Measurements from ENCODE around the gene TMEM150A.
"Not testable (repeated sequence)": the region's sequence is repeated elsewhere in the genome, so short reads cannot be mapped to it uniquely, and the experiment has no call there.

TMEM150A gene

DNA sequence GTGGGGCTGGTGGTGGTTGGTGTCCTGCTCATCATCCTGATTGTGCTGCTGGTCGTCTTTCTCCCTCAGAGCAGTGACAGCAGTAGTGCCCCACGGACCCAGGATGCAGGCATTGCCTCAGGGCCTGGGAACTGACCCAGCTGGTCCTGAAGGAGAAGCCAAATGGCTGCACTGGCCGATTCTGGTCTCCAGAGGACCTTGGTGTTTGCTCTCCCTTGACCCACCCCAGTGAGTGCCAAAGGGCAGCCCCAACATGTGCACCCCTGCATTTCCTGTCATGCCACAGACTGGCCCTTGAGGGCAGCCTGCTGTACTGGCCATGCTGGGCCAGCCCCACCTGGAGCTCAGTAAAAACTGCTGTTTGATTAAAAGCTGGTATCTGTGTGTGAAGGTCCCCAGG, 9.5 kb downstream of the TMEM150A start:
- DNase-seq (ENCODE audit: low read depth) = no peak

DNA sequence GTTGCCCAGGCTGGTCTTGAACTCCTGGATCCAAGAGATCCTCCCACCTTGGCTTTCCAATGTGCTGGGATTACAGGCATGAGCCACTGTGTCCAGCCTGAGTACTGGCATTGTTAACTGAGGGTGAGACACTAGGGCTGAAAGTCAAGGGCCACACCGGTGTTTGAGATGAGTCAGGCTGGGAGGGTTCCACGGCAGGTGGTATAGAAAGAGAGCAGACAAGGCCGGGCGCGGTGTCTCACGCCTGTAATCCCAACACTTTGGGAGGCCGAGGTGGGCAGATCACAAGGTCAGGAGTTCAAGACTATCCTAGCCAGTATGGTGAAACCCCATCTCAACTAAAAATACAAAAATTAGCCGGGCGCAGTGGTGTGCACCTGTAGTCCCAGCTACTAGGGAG, 10.2 kb downstream of the TMEM150A start:
- DNase-seq (ENCODE audit: low read depth) = not testable (repeated sequence)

DNA sequence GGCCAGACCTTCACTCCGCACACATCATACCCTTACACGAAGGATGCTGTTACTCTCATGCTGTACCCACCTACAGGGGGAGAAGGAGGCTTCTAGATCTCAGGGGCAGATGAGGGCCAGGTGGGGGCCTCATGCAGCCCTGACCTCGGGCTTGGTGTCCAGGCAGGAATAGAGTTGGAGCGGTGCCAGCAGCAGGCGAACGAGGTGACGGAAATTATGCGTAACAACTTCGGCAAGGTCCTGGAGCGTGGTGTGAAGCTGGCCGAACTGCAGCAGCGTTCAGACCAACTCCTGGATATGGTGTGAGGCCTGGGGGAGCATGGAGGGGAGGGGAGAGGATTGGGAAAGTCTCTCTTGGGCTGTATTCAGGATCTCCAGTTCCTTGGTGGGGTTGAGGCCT, 10.9 kb downstream of the TMEM150A start:
- DNase-seq (ENCODE audit: low read depth) = no peak

DNA sequence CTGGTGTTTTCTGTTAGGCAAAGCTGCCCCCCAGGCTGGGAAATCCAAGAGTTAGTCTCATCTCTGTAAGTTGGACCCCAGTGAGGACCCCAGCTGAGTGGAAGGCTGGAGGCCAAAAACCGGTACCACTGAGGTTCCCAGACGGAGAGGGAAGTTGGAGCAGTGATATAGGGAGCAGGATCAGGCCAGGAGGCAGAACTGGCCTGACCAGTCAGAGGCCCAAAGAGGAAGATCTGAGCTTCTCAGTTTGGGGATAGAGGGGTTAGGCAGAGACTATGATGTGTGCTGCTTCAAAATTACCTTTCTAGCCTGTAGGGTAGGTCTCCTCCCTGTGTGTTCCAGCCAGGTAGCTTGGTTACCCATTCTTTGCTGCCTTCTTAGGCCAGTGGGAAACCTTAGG, 11.5 kb downstream of the TMEM150A start:
- DNase-seq (ENCODE audit: low read depth) = no peak

DNA sequence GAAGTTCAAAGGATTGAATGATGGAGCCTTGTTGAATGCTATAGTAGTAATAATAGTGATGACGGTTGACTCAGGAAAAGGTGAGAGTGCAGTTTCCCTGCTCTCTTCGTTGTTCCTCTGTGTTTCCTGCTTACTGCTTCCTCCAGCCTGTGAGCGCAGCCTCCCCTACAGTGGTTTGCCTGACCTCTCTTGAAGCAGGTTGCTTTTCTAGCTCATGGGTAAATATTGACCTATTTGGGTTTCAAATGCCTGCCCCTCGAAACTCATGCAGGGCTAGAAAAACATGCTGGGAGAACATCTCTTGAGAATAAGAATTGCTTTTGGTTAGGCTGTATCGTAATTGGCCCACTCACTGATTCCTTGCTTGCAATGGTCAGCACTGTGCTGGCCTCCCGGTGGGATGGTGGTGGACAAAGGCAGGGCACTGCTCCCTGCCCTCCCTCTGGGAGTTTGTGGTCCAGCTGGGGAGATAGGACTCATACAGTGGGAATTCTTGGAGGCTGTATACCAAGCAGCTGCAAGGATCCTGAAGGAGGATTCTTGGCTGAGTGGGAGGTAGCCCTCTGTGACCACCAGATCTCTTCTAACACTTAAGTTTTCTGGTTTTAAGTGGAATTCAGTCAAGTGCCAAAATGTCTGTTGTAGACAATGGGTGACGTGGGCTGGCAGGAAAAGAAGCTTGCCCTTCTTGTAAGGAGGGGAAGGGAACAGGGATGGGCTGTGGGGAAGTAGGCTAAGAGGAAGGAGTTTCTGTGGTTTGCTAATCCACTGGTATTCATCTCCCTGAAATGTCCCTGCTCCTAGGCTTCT, 12.3 kb downstream of the TMEM150A start:
- DNase-seq (ENCODE audit: low read depth) = no peak

DNA sequence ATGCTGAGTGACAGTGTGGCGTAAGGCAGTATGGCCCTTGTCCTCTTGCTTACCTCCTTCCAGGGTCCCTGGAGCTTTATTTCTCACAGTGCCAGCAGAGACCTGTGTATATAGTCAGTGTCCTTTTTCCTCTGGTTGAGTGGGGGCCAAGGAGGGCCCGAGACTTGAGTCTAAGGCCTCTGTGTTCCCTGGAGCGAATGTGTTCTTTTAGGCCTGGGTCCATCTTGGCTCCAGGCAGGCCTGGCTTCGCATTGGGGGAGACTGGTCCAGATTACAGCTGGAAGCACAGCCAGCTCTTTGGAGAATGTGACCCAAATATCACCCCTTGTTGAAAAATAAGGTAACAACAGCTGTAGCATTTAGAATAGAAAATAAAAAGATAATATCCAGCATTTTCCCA, 13.3 kb downstream of the TMEM150A start:
- DNase-seq (ENCODE audit: low read depth) = no peak

DNA sequence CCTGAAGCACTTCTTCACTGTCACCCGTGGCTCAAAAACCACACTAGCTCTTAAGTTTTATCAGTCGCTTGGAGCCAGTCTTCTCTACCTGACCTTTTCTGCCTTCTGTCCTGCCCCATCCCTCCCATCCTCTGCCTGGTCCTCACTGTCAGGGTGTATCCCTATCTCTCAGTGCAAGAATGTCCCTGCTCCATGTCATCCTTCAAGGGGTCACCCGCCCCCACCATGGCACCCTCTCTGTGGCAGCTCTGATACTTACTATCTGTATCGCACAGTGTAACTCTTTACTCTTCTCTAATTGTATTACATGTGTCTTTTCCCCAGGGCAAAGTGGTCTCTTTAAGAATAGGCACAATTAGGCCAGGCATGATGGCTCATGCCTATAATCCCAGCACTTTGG, 13.9 kb downstream of the TMEM150A start:
- DNase-seq (ENCODE audit: low read depth) = no peak

DNA sequence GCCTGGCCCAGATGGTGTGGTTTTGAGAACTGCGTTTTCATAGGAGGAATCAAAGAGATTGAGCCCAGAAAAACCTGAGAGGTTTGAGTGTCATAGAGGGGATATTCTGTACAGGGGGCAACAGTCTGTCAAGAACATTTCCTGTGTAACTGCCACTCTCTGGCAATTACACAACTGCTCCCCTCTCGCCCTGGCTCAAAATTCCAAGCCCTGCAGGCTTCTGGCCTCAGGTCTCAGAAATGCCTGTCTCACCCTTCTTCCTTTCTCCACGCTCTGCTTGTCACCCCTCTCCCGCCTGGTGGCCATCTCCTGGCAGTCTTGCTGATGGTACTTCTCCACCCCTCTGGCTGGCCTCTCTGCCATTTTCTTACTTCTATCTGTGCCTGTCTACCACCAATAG, 14.3 kb downstream of the TMEM150A start:
- no peak for DNase-seq (ENCODE audit: low read depth)

DNA sequence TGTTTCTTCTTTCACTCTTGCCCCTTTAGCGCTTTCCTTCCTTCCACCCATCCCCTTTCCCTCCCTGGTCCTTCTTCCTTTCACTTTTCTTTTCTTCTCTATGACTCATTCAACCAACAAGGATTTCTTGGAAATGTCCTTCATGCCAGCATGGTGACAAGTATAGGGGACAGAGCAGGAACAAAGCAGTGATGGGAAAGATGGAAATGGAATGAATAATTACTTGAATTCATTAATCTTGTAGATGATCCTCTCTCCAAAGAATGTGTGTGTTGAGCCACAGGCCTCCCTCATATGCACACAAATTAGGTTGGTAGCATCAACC, 16.8 kb downstream of the TMEM150A start:
- no peak for DNase-seq (ENCODE audit: low read depth)

DNA sequence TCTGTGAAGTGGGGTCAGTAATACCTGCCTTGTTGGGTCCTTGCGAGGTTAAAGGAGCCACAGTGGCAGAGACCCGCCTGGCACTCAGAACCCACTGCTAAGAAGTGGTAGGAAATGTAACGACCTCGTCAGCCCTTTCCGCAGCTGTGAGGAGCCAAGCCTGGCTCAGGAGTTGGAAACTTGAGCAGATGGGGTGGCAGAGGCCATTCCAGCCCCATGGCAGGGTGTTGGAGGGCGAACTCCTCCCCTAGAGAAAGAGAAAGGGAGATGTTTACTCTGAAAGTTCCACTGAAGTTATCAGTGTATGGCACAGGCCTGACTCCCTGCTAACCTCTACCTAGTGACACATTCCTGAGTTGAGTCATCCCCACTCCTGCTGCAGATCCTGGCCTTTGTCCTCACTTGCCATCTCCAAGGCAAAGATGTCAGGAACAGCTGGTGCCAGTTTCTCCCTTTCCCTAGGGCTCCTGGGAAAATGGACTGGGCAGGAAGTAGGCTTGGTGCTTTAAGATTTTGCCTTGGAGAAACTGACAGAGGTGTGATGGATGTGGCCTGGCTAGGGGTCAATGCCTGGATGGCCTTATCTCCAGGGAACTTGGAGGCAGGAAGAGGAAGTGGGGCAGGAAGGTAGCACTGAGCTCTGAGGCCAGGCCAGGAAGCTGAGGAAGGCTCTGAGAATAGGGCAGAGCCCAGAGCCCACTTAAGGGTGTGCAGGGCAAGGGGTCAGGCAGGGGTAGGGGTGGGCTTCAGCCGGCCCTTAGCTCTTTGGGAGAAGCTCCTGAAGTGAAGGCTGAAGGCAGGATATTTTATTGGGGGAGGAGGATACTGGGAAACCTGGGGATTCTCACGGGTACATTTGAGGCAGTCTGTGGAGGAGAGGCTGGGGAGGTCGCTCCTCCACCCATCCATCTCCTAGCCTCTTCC, 17.4 kb downstream of the TMEM150A start:
- peak; percentile 9 for DNase-seq (ENCODE audit: low read depth)

DNA sequence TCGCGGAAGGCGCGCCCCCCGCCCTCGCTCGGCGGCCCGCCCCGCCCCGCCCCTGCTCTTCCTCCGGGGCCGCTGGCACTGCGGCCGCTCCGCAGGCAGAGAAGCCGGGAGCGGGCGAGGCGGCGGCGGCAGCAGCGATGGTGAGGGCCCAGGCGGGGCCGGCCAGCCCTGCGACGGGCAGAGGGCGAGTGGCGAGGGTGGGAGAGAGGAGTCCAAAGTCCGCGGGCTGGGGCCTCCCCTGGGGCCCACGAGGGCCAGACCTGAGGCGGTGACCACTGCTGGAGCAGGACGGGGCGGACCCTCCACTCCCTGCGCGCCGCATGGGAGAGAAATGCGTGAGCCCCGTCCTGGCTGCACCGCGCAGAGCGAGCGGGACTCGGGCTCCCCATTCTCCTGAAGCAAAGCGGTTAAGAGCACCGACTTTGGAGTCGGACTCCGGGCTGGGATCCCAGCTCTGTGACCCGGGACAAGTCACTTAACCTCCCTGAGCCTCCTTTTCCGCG, 18.1 kb downstream of the TMEM150A start, which contains the start of gene VAMP5:
Gene VAMP5, plus strand, starts transcription at position 78 of the 503 bp plus-strand sequence. Its CDS starts 60 bp downstream, at position 138.
- DNase-seq (ENCODE audit: low read depth) = no peak

DNA sequence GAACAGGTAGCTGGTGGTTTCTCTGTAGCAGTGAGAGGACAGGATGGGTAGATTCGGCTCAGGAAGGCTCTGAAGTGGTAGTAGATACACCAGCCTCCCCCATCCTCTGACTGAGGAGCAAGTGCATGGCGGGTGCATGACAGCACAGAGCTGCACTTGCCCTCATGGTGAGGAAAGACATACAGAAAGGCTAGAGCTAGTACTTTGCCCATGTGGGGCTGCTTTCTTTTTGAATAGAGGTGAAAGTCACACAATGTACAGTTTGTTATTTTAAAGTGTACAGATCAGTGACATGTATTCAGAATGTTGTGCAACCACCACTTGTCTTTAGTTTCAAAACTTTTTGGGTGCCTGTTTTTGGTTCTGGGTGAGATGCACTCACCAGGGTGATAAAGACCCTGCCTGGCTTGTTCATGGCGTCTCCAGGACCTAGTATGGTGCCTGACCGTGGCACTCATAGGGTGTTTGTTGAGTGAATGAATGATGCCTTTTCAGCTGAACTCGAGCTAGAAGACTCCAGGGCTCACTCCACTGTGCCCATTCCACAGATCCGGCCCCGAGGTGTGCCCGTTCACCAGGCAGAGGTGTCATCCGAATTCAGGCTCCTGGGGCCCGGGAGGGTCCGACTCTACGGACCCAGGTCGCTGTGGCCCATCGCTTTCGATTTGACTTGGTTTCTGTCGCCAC, 18.7 kb downstream of the TMEM150A start:
- DNase-seq (ENCODE audit: low read depth) = peak; percentile 34

DNA sequence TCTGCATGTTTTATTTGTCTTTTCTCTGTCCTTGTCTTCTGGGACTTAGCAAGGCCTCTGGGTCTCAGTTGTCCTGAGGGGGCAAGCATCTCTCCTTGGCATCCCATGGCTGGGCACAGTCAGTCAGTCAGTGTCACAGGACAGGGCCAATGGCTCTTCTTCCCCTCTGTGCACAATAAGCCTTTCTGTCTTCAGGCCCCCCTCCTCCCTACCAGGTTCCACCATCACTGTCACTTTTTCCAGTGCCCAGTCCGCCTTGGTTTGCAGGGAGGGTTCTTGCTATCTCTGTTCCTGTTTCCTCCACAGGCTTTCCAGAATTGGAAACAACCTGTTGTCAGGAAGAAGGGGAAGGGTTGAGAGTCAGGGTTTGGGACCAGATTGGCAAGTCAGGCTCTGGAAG, 20.0 kb downstream of the TMEM150A start:
- no peak for DNase-seq (ENCODE audit: low read depth)

DNA sequence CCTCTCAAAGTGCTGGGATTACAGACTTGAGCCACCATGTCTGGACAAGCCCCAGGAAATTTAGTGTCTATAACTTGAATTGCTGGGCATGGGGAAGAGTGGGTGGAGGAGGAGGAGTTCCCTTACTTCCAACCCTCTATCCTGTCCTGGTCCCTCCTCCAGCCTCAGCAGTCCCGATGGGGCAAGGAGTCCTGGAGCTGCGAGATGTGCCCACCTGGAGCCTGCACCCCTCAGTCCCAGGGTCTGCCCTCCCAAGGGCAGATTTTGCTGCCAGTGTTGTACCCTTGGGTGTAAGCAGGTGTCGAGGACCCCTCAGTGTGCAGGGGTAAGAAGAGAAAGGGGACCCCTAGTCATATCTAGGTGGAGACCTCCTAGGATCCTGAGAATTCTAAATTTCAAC, 22.3 kb downstream of the TMEM150A start:
- DNase-seq (ENCODE audit: low read depth) = no peak

DNA sequence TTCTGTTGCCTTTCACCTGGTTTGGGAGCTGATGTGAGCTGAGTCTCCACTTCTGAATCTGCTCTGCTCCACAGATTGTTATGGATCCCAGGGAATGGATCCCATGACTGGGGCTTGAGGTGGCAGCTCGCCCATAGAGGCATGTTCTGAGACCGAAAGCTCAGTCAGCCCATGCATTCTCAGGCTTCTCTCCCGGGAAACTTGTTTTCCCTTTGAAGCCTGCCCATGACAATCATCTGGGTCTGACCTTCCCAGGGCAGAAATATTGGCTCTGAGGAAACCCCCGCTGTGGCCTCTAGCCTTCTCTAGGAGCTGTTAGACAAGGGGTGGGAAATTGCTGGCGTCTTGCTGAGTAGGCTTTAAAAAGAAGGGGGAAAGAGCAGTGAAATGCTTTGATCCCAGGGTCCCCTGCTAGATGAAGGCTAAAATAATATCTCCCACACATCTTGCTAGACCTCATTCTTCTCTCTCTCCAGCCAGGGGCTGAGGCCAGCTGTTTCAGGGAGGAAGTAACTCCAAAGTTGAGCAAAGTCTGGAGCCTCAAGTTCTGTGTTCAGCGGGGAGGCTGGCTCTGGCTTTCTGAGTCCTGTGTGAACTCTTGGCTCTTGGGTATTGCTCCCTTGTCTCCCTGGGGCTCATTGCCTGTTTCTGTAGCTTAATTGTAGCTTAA, 23.1 kb downstream of the TMEM150A start:
- no peak for DNase-seq (ENCODE audit: low read depth)

DNA sequence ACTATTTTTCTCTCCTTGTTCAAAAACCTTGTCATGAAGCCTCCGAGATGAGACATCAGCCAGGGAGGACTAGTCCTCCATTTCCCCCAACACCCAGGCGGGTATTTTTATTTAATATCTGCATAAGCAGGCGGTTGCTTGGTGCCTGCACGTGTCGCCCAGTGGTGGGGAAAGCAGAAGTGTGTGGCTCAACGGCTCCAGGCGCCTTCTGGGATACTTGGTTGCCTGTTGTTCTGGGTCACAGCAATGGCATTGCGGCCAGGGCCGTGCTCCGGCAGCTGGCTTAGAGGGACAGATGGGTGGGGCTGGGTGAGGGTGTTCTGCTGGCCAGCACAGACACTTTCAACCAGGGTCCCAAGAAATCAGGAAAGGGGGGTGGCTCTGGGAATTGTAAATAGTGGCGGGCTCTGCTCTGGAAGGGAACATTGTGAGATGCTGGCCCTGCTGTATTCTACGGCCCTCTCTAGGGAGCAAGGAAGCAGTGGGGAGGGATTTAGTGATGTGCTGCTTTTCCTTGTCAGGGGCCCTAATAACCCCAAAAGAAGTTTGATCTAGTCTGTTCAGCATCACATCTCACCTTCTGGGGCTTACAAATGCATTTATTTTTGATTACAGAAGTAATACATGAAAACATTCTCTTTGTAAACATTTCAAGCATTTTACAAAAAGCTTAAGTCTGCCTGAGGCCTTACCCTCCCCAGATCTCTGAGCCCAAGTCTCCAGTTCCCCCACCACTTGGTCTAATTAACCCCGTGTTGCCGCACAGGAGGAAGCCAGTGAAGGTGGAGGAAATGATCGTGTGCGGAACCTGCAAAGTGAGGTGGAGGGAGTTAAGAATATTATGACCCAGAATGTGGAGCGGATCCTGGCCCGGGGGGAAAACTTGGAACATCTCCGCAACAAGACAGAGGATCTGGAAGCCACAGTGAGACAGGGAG, 24.0 kb downstream of the TMEM150A start:
- DNase-seq (ENCODE audit: low read depth) = no peak

DNA sequence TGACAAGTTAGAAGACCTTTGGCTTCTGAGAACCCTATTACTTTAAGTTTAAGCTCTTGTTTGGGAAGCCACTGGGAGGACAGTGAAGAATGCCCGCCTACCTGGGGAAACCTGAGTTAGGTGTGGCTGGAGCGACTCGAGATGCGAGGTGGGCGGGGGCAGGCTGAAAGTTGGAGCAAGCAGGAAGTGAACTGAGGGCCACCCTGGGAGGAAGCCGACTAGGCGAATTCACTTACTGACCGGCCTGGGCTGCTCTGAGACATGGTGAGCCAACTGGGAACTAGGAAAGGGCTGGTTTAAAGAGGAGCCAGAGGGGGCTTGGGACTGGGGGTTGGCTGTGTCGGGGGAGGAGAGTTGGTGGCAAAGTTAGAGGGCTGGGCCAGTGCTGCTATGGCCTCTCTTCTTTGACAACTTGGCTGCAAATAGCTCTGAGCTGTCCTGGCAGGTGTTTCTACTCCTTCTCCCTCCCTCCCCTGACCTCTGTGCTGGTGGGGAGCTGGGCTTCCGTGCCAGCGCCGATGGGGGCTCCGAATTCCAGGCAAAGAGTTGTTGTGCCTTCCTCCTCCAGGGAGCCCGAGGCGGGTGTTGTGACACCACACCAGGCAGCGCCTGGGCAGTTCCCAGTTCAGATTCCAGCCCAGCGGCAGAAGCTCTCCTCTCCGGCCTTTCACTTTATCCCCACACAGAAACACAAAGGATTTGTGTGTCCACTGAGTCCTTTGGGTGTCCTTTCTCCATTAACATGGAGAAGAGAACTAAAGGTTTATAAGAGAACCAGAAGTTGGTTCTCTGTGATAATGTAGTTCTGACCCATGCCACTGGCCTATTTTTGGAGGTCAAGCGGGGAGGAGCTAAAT, 24.9 kb downstream of the TMEM150A start, which contains the start of gene VAMP8:
Gene VAMP8, plus strand, starts transcription at position 201 of the 857 bp plus-strand sequence. Its CDS starts 61 bp downstream, at position 262.
- DNase-seq (ENCODE audit: low read depth) = peak; percentile 58

DNA sequence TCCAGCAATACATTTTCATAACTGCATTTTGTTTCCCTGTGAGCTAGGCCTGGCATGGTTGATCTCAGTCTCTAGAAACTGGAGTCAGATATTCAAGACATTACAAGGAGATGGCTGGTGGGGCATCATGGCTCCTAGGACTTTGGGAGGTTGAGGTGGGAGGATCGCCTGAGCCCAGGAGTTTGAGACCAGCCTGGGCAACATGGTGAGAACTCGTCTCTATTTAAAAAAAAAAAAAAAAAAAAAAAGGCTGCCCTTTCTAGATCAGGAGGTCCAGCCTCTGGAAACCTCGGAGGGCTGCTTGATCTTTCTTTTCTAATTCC, 25.5 kb downstream of the TMEM150A start:
- no peak for DNase-seq (ENCODE audit: low read depth)

DNA sequence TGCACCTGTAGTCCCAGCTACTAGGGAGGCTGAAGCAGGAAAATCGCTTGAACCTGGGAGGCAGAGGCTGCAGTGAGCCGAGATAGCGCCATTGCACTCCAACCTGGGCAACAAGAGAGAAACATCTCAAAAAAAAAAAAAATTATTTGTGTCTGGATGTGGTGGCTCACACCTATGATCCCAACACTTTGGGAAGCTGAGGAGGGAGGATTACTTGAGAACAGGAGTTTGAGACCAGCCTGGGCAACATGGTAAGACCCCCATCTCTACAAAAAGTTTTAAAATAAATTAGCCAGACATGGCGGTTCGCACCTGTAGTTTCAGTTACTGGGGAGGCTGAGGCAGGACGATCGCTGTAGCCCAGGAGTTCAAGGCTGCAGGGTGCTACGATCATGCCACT, 26.8 kb downstream of the TMEM150A start:
- no peak for DNase-seq (ENCODE audit: low read depth)

DNA sequence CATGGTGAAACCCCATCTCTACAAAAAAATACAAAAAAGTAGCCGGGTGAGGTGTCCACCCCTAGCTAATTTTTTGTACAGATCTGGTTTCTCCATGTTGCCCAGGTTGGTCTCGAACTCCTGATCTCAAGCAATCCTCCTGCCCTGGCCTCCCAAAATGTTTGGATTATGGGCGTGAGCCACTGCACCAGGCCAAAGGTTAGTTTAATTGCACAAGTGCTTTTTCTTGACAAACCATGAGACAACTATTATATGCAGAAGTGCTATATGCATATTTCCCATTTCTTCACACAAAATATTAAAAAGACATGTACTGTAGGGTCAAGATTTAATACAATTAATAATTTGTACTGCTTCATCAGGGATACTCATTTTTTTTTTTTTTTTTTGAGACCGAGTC, 36.2 kb downstream of the TMEM150A start:
- no peak for DNase-seq (ENCODE audit: low read depth)
